Renal cortical epithelial cell (primary cell): ENCODE measurements around the gene NELL1. TPM values are rescaled to one million over a fixed set of nuclear protein-coding genes. Genes with fewer than 3 reads are reported as not detected.
A peak's percentile ranks its signal among the peaks of the same experiment; 100 is the strongest.
"Not testable (repeated sequence)": the region's sequence is repeated elsewhere in the genome, so short reads cannot be mapped to it uniquely, and the experiment has no call there.

Experiments
- DNase-seq: peaks from one replicate; pipeline ENCODE4 v3.0.0-alpha.2; 2011; ENCODE audit warnings: low read depth
- total RNA-seq: library from RNA; depleted of rRNA; stranded (reverse); fragments of >200 nt; gene quantifications from 2 replicates; pipeline ENCODE4 v1.2.3, GENCODE V29; 2014

NELL1 gene
- total RNA-seq, 1 donor from 2014 or later, result not detected

DNA sequence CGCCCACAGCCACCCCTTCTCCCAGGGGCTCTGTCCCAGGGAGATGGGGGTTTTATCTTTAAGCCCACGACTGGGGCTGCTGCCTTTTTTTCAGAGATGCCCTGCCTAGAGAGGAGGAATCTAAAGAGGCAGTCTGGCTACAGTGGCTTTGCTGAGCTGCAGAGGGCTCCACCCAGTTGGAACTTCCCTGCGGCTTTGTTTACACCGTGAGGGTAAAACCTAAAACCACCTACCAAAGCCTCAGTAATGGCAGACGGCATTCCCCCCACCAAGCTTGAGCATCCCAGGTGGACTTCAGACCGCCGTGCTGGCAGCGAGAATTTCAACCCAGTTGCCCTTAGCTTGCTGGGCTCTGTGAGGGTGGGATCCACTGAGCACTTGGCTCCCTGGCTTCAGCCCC is 535.8 kb downstream of the NELL1 start:
- no peak for DNase-seq

DNA sequence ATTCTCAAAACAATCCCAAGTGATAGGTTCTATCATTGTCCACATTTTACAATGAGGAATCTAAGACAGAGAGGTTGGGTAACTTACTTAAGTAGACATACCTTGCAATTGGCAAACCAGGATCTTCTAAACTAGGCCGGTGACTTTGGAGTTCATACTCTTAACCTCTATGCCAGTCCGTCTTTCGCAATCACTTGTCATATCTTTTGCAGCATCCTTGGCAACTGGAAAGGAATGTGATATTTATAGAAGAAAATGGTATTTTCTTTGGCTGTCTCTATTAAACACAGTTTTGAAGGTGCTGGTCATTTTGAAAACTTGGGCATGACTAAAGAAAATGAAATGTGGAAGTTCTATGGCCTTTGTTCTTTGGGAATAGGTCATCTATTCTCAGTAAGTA is 556.5 kb downstream of the NELL1 start:
- DNase-seq, result no peak

DNA sequence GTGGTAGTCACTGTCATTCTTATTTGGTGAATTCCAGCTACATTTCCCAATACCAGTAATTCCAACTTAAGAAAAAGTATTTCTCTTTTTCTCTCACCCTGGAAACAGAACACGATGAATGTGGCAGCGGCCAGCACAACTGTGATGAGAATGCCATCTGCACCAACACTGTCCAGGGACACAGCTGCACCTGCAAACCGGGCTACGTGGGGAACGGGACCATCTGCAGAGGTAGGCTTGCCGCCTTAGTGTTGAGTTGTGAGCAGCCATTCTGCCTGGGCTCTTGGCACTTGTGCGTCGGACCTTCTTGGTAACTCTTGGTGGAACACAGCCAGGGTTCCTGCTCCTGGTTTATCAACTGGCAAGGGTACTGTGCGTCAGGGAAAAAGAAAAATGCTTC is 559.8 kb downstream of the NELL1 start:
- DNase-seq, result no peak

DNA sequence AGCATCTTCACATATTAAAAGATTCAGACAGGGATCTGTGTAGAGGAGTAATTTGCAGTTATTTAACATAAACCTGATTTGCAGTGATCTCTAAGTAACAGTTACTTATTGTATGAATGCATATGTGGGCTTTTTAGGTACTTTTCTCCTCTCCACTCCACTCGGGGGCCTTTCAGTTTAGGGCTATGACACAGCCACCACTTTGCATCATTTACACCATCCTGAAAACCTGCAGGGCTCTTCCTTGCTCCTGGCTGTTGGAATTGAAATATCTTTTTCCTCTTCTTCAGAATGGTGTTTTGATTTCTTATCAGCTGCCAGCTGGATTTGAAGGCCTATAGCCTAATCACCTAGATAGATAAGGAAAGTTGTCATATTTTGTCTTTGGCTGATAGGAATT is 580.8 kb downstream of the NELL1 start:
- DNase-seq, result no peak

DNA sequence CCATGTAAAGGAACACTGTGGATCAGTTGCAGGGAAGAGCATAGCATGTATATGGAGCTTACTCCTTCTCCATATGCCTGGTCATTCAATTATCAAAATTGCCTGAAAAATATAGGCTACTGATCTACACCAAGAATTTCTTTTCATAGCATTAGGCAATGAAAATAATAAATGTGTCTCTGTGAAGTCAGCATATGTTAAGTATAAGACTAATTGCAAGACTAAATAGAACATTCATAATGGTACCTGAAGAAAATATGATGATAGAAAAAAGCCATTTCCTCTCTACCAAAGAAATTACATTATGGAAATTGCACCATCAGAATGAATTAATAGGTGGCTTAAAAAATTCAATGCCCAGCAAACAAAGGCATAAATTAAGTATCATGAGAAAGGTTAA is 584.7 kb downstream of the NELL1 start:
- no peak for DNase-seq

DNA sequence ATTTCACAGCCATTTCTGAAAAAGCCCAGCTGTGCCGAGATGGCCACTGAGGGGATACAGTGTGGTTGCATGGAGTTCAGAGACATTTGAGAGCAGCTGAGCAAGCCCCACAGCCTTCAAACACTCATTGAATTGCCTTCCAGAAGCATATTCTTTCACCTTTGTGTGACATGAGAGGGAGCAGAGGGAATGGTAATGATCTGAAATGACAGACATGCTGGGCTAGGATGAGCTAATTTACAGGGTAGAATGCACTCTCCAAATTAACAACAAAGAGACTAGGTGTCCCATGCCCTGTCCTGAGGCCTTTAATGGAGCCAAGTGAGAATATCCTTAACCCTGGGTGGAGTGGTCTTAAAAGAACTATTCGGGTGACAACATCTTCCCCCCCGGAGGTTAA is 585.4 kb downstream of the NELL1 start:
- no peak for DNase-seq

GRCh38 chr11:21257461-21257860 is 588.1 kb downstream of the NELL1 start:
- DNase-seq, result no peak

DNA sequence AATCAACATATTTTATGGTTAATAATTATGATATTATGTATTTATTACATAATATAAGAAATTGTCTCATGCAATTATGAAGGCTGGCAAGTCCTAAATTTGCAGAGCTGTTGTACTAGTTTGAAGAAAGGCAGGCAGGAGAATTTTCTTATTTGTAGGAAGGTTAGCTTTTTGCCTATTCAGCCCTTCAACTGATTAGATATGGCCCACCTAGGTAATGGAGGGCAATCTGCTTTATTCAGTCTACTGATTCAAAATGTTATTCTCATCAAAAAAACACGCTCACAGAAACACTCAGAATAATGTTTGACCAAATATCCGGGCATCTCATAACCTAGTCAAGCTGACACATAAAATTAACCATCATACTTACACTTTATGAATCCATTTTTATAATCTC is 589.0 kb downstream of the NELL1 start:
- no peak for DNase-seq

DNA sequence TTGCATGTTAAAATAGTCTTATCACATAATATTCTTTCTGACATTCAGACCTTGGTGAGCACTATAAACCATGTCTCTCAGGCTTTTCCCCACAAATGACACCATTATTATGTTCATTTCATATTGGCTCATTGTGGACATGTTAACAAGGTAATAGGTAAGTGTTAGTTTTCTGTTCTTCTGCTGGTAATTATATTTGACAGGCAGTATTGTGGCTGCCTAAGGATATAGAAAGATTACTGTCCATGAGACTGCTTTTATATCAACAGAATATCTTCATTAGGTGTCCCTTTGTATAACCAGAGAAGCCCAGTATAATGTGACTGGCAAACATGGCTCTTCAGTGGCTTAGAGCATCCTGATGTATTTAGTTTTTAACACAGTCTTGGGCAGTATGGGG is 590.7 kb downstream of the NELL1 start:
- no peak for DNase-seq

- peak; percentile 94 for DNase-seq
Observed at GRCh38 chr11:21262992-21263391, 593.6 kb downstream of the NELL1 start.

- DNase-seq, result no peak
Observed at GRCh38 chr11:21264125-21264524, 594.7 kb downstream of the NELL1 start.

DNA sequence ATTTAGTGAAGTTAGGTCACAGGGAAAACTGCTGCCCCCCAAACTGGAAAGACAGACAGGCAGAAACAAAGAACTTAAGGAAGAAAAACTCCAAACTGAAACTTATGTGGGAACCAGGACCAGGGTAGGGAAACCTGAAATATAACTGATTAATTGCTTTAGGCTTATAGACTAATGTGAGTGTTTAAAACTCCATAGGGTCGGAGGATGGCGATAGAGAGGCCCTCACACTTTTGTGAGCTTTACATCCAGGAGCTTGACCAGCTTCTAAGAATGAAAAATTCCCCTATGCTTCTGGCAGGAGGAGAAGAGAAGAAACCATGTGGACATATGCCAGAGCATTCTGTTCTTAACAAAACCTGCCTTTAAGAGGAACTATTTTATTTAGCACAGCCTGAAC is 598.6 kb downstream of the NELL1 start:
- DNase-seq, result no peak

DNA sequence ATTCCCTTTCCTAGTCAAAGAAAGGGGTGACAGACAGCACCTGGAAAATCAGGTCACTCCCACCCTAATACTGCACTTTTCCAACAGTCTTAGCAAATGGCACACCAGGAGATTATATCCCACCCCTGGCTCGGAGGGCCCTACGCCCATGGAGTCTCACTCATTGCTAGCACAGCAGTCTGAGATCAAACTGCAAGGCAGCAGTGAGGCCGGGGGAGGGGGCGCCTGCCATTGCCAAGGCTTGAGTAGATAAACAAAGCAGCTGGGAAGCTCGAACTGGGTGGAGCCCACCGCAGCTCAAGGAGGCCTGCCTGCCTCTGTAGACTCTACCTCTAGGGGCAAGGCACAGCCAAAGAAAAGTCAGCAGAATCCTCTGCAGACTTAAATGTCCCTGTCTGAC is 602.8 kb downstream of the NELL1 start:
- not testable (repeated sequence) for DNase-seq

- DNase-seq, result no peak
Observed at GRCh38 chr11:21278840-21279239, 609.5 kb downstream of the NELL1 start.

GRCh38 chr11:21285104-21285503 is 615.7 kb downstream of the NELL1 start:
- DNase-seq, result no peak

- DNase-seq, result no peak
Observed at GRCh38 chr11:21289686-21290085, 620.3 kb downstream of the NELL1 start.

GRCh38 chr11:21295508-21295907 is 626.1 kb downstream of the NELL1 start:
- DNase-seq, result peak; percentile 52

- no peak for DNase-seq
Observed at GRCh38 chr11:21301981-21302380, 632.6 kb downstream of the NELL1 start.

GRCh38 chr11:21306739-21307358 is 637.5 kb downstream of the NELL1 start:
- DNase-seq, result no peak

DNA sequence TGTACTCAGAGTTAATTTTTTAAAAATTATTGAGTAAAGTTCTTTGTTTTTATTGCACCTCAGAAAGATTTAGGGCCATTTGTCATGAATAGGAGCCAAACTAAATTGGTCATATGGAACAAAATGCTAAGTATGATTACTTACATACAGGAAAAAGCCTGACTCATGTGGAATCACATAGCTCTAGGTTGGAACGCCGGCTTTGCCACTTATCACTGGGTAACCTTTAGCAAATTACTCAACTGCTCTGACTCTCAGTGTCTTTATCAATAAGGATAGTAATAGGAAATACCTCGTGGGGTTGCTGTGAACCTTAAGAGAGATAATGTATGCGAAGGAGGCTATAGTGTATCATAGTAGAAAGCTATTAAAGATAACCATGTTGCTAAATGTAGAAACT is 638.5 kb downstream of the NELL1 start:
- DNase-seq, result peak; percentile 10

- no peak for DNase-seq
Observed at GRCh38 chr11:21316591-21316990, 647.2 kb downstream of the NELL1 start.

DNA sequence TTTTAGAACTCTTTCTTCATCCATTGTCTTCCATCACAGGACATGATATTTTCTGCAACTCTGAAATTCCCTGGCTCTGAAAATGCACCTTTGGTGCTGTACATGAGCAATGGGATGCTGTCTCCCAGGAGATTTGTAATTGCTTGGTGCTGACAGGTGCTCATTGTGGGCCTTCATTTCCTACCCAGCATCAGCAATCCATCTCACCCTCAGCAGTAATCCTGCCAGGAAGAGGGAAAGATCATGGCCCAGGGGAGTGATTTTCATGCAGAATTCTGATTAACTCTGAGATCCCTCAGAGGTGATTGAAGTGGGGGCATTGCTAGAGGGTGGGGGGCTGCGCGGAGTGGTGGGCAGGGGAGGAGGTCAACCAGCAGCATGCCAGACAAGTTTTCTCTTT is 651.7 kb downstream of the NELL1 start:
- no peak for DNase-seq

DNA sequence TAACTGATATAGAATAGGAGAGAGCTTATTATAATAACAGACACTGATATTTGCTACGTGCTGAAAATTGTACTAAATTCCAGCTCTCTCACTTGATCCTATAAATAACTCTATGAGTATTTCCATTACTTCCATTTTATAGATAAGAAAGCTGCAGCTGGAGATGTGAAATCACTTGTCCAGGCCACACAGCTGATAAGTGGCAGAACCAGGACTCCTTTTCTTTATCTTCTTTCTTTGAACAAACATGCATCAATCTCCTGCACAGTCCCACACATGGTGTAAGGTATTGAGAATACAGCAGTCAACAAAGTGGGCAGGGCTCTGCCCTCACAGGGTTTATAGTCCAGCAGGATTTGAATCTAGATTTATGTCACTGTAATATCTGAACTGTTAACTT is 652.1 kb downstream of the NELL1 start:
- no peak for DNase-seq

- DNase-seq, result peak; percentile 12
Observed at GRCh38 chr11:21323617-21324016, 654.2 kb downstream of the NELL1 start.

DNA sequence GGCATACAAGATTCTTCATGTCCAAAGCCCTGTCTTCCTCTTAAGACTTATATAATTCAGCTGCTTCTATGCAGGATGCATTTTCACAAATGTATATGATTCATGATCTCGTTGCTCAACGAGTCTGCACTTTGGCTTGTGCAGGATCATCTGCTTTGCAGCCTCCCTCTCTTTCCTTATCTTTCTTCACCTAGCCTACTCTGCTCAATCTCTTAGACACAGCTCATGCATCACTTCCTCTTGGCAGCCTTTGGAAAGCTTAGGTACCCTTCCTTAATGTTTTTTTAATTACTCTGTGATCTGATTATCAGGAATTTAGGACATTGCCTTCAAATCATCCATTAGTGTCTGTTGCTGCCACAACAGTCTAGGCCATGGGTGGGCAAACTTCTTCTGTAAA is 673.8 kb downstream of the NELL1 start:
- no peak for DNase-seq
